IMR-90 (cell line): Measurements from ENCODE around the gene CCDC40. TPM values are rescaled to one million over a fixed set of nuclear protein-coding genes. Genes with fewer than 3 reads are reported as not detected.

Experiments used
- ATAC-seq: fragments of 200-7000 bp; cut with Tn5 transposase; 2 replicates; pipeline ENCODE4 v1.9.1; 2020; ENCODE audit warnings: low read depth, mild to moderate bottlenecking, moderate library complexity
- BruUV-seq: library from RNA; stranded (reverse); fragments of 400-500 nt; replicated peaks from 2 replicates; lab custom pipeline; 2021; lab: Mats Ljungman, UMichigan
- CTCF ChIA-PET: fragments of 300-600 bp; formaldehyde crosslinking; extraction: SDS; loops from one replicate; lab custom pipeline; 2021; ENCODE audit warnings: antibody characterized with exemption; lab: Yijun Ruan, JAX
- POLR2A ChIA-PET: fragments of 300-600 bp; sonication (Branson Sonifier 250); formaldehyde crosslinking; loops from one replicate; lab custom pipeline; 2022; ENCODE audit warnings: antibody characterized with exemption; ENCODE audit not compliant: unreplicated experiment; lab: Charles Lee
- DNase-seq: peaks from one replicate; pipeline ENCODE4 v3.0.0; 2013
- H2AFZ ChIP-seq: replicated peaks from 2 replicates; pipeline ENCODE3; 2013; ENCODE audit warnings: low read length, mild to moderate bottlenecking; ENCODE audit not compliant: poor library complexity
- H2AK5ac ChIP-seq: 2 replicates; pipeline ENCODE4 v1.6.1; 2013; ENCODE audit warnings: low read depth, low read length, inconsistent platforms
- H2AK9ac ChIP-seq: replicated peaks from 2 replicates; pipeline ENCODE3; 2013; ENCODE audit warnings: mild to moderate bottlenecking, low read depth, low read length, moderate library complexity; ENCODE audit not compliant: poor library complexity
- H2BK120ac ChIP-seq: 2 replicates; pipeline ENCODE4 v1.6.1; 2013; ENCODE audit warnings: low read depth, low read length, inconsistent platforms
- H2BK15ac ChIP-seq: 3 replicates; pipeline ENCODE4 v1.6.1; 2013; ENCODE audit warnings: low read depth, low read length, inconsistent platforms
- H2BK20ac ChIP-seq: 2 replicates; pipeline ENCODE4 v1.6.1; 2013; ENCODE audit warnings: low read depth, mild to moderate bottlenecking, inconsistent platforms, low read length, moderate library complexity
- H2BK5ac ChIP-seq: 2 replicates; pipeline ENCODE4 v1.6.1; 2013; ENCODE audit warnings: mild to moderate bottlenecking, low read depth, low read length, inconsistent platforms; ENCODE audit not compliant: poor library complexity, severe bottlenecking
- H3K14ac ChIP-seq: replicated peaks from 2 replicates; pipeline ENCODE4 v1.6.1; 2013; ENCODE audit warnings: low read depth, low read length, inconsistent platforms
- H3K18ac ChIP-seq: 2 replicates; pipeline ENCODE4 v1.6.1; 2013; ENCODE audit warnings: low read depth, low read length, control low read depth
- H3K23ac ChIP-seq: 2 replicates; pipeline ENCODE4 v1.6.1; 2013; ENCODE audit warnings: low read depth, low read length, inconsistent platforms
- H3K27ac ChIP-seq: 2 replicates; pipeline ENCODE4 v1.5.1; 2013; ENCODE audit warnings: mild to moderate bottlenecking, control low read depth, low read length; ENCODE audit not compliant: insufficient read depth
- H3K27me3 ChIP-seq: 2 replicates; pipeline ENCODE4 v1.6.1; 2013; ENCODE audit warnings: low read length; ENCODE audit not compliant: control insufficient read depth, insufficient read depth
- H3K36me3 ChIP-seq: 2 replicates; pipeline ENCODE4 v1.6.1; 2013; ENCODE audit warnings: low read length, mixed read lengths; ENCODE audit not compliant: control insufficient read depth, insufficient read depth
- H3K4ac ChIP-seq: 2 replicates; pipeline ENCODE4 v1.6.1; 2013; ENCODE audit warnings: low read depth, low read length, inconsistent platforms
- H3K4me1 ChIP-seq: 2 replicates; pipeline ENCODE4 v1.6.1; 2013; ENCODE audit warnings: low read length, mixed read lengths; ENCODE audit not compliant: control insufficient read depth, insufficient read depth
- H3K4me2 ChIP-seq: 2 replicates; pipeline ENCODE4 v1.6.1; 2013; ENCODE audit warnings: low read depth, mild to moderate bottlenecking, control low read depth, low read length, moderate library complexity
- H3K4me3 ChIP-seq: 2 replicates; pipeline ENCODE4 v1.5.1; 2013; ENCODE audit warnings: low read depth, mild to moderate bottlenecking, control low read depth, low read length, moderate library complexity; ENCODE audit not compliant: insufficient read depth
- H3K56ac ChIP-seq: 2 replicates; pipeline ENCODE4 v1.6.1; 2013; ENCODE audit warnings: low read length, inconsistent platforms; ENCODE audit not compliant: insufficient read depth; ENCODE audit errors: extremely low read depth
- H3K79me1 ChIP-seq, 2 experiments: 2 replicates each; pipeline ENCODE4 v1.6.1; 2013; ENCODE audit warnings: low read length in 2 of 2, inconsistent platforms in 1 of 2, low read depth in 1 of 2
- H3K9ac ChIP-seq: 2 replicates; pipeline ENCODE4 v1.6.1; 2013; ENCODE audit warnings: low read depth, low read length, control low read depth
- H3K9me1 ChIP-seq: 2 replicates; pipeline ENCODE4 v1.6.1; 2013; ENCODE audit warnings: low read length, inconsistent platforms; ENCODE audit not compliant: insufficient read depth
- H3K9me3 ChIP-seq: 2 replicates; pipeline ENCODE4 v1.6.1; 2013; ENCODE audit warnings: low read length; ENCODE audit not compliant: control insufficient read depth, insufficient read depth
- H4K20me1 ChIP-seq: 2 replicates; pipeline ENCODE4 v1.6.1; 2013; ENCODE audit warnings: low read length, inconsistent platforms; ENCODE audit not compliant: insufficient read depth
- H4K5ac ChIP-seq: 2 replicates; pipeline ENCODE4 v1.6.1; 2013; ENCODE audit warnings: mild to moderate bottlenecking, low read depth, low read length, control low read depth
- H4K8ac ChIP-seq, 2 experiments: 2 replicates each; pipeline ENCODE4 v1.6.1; 2013; ENCODE audit warnings: low read depth in 2 of 2, low read length in 2 of 2, control low read depth in 1 of 2, inconsistent platforms in 1 of 2
- H4K91ac ChIP-seq: 2 replicates; pipeline ENCODE4 v1.6.1; 2013; ENCODE audit warnings: low read depth, low read length, inconsistent platforms; ENCODE audit not compliant: insufficient read depth
- BHLHE40 ChIP-seq: fragments of 150-350 bp; IDR thresholded peaks from 2 replicates; pipeline ENCODE4 v1.6.1; 2016; ENCODE audit warnings: mild to moderate bottlenecking, low read depth, low read length
- CEBPB ChIP-seq: IDR thresholded peaks from 2 replicates; pipeline ENCODE4 v1.6.1; 2012; ENCODE audit warnings: low read depth, low read length, improper control_type of control experiment
- CHD1 ChIP-seq: IDR thresholded peaks from 2 replicates; pipeline ENCODE4 v1.6.1; 2012; ENCODE audit warnings: low read depth, low read length, improper control_type of control experiment
- CTCF ChIP-seq: conservative IDR thresholded peaks from 2 replicates; pipeline ENCODE4 v1.5.1; 2012; ENCODE audit warnings: mild to moderate bottlenecking, low read depth, low read length, improper control_type of control experiment
- ELK1 ChIP-seq: fragments of 150-350 bp; IDR thresholded peaks from 2 replicates; pipeline ENCODE4 v1.6.1; 2016; ENCODE audit warnings: low read depth, mild to moderate bottlenecking, low read length, moderate library complexity, borderline replicate concordance
- FOS ChIP-seq: fragments of 150-350 bp; IDR thresholded peaks from 2 replicates; pipeline ENCODE4 v1.6.1; 2016; ENCODE audit warnings: low read depth, low read length
- MAFK ChIP-seq: IDR thresholded peaks from 2 replicates; pipeline ENCODE4 v1.6.1; 2012; ENCODE audit warnings: low read depth, low read length, improper control_type of control experiment
- MAZ ChIP-seq: IDR thresholded peaks from 2 replicates; pipeline ENCODE4 v1.6.1; 2012; ENCODE audit warnings: low read depth, mild to moderate bottlenecking, low read length, improper control_type of control experiment, moderate library complexity, borderline replicate concordance
- MXI1 ChIP-seq: IDR thresholded peaks from 2 replicates; pipeline ENCODE4 v1.6.1; 2012; ENCODE audit warnings: low read depth, mild to moderate bottlenecking, low read length, moderate library complexity, borderline replicate concordance
- NFE2L2 ChIP-seq: fragments of 150-350 bp; IDR thresholded peaks from 2 replicates; pipeline ENCODE4 v1.6.1; 2016; ENCODE audit warnings: low read depth, mild to moderate bottlenecking, low read length
- POLR2A ChIP-seq: IDR thresholded peaks from 2 replicates; pipeline ENCODE4 v1.6.1; 2012; ENCODE audit warnings: mild to moderate bottlenecking, low read depth, low read length
- RAD21 ChIP-seq: IDR thresholded peaks from 2 replicates; pipeline ENCODE4 v1.6.1; 2012; ENCODE audit warnings: low read length, improper control_type of control experiment
- RCOR1 ChIP-seq: IDR thresholded peaks from 2 replicates; pipeline ENCODE4 v1.6.1; 2012; ENCODE audit warnings: mild to moderate bottlenecking, low read length, improper control_type of control experiment; ENCODE audit not compliant: insufficient replicate concordance
- RFX5 ChIP-seq: IDR thresholded peaks from 2 replicates; pipeline ENCODE4 v1.8.0; 2012; ENCODE audit warnings: low read depth, mild to moderate bottlenecking, low read length, moderate library complexity
- SMC3 ChIP-seq: fragments of 150-350 bp; IDR thresholded peaks from 2 replicates; pipeline ENCODE4 v1.6.1; 2016; ENCODE audit warnings: low read depth, mild to moderate bottlenecking, antibody characterized with exemption, low read length, moderate library complexity
- USF2 ChIP-seq: fragments of 150-350 bp; IDR thresholded peaks from 2 replicates; pipeline ENCODE4 v1.6.1; 2017; ENCODE audit warnings: mild to moderate bottlenecking, antibody characterized with exemption, low read length, low read depth
- WGBS, 2 experiments: methylation state at CpG; one replicate each; pipeline versions ENCODE4 v1.1.5 to v1.1.7; 2013; ENCODE audit warnings: missing lambda C conversion rate in 2 of 2; ENCODE audit not compliant: insufficient read length in 1 of 2; ENCODE audit errors: extremely low coverage in 2 of 2; 5-methylcytosine and 5-hydroxymethylcytosine counted together
- dilution Hi-C: fragments of 300-500 bp; cut with HindIII; formaldehyde crosslinking; loops from one replicate; pipeline ENCODE4 v1.14.3; 2018; ENCODE audit warnings: low sequenced_read_pairs; ENCODE audit not compliant: unreplicated experiment
- in situ Hi-C: fragments of 300-500 bp; cut with MboI; formaldehyde crosslinking; loops from 3 replicates; pipeline ENCODE4 v1.14.3; 2019; ENCODE audit warnings: low sequenced_read_pairs, inconsistent platforms, mixed read lengths
- intact Hi-C: fragments of 100-400 bp; cut with micrococcal nuclease; formaldehyde crosslinking; loops from 2 replicates; pipeline ENCODE4 v1.10.0; 2022
- polyA plus RNA-seq, 3 experiments: library from polyadenylated mRNA; depleted of rRNA; stranded (reverse); fragments of >200 nt; gene quantifications; 2 replicates each; pipeline ENCODE4 v1.2.3, GENCODE V29; 2012; ENCODE audit warnings: low replicate concordance in 1 of 3
- total RNA-seq: library from RNA; depleted of rRNA; stranded (reverse); fragments of >200 nt; gene quantifications from 2 replicates; pipeline ENCODE4 v1.2.3, GENCODE V29; 2012

CCDC40 gene
- total and polyA plus RNA-seq, 2 of the 4 experiments (the other 2 are of a cell fraction) = 0.90 to 4.7 TPM

GRCh38 chr17:80106176-80106575 lies 69.7 kb downstream of the CCDC40 start:
- 0% methylated on average over 1 of the region's 10 CpGs; no CpG with 5 or more reads in 1 of the 2 experiments for WGBS, 2 experiments
- Histone ChIP-seq H3K56ac (no peak overlapping the region), H3K4me2 (no peak overlapping the region), H4K20me1 (no peaks in the 10 kb centered on the region), H4K91ac (no peak overlapping the region), H3K9me3 (no peaks in the 10 kb centered on the region), H2BK5ac (no peak overlapping the region), H3K79me1 (peaks cover 0 to 14% of the 10 kb centered on the region in 2 experiments; a peak in 3 of 4 replicates), H3K23ac (no peak overlapping the region), H2AK9ac (no peak overlapping the region), H3K4me1 (peaks cover 6% of the 10 kb centered on the region), H2BK15ac (no peak overlapping the region), H4K5ac (no peak overlapping the region), H2AFZ (no peak overlapping the region), H3K9me1 (peaks cover 5% of the 10 kb centered on the region; the same call in 1 of the 2 replicates), H2BK20ac (no peak overlapping the region), H3K4ac (no peak overlapping the region), H2AK5ac (no peak overlapping the region), H2BK120ac (no peak overlapping the region), H3K4me3 (no peak overlapping the region), H3K27ac (no peak overlapping the region), H3K36me3 (peaks cover 3% of the 10 kb centered on the region; the same call in 1 of the 2 replicates), H3K27me3 (no peaks in the 10 kb centered on the region), H3K9ac (no peak overlapping the region), H3K14ac (no peak overlapping the region), H4K8ac (no peak overlapping the region), H3K18ac (no peak overlapping the region)
- ChIA-PET POLR2A (no interaction called here), CTCF (no interaction called here)
- BruUV-seq = no TSS peak
- in situ Hi-C loops = no loop called here
- intact Hi-C loops = no loop called here
- dilution Hi-C loops = no loop called here
- DNase-seq (no peak), ATAC-seq (no peak)
- no peak for TF ChIP-seq MAZ
- no peak for TF ChIP-seq MAFK
- TF ChIP-seq RAD21 = no peak
- no peak for TF ChIP-seq CTCF
- TF ChIP-seq MXI1 = no peak
- TF ChIP-seq CEBPB = no peak
- no peak for TF ChIP-seq FOS
- no peak for TF ChIP-seq POLR2A
- no peak for TF ChIP-seq NFE2L2
- TF ChIP-seq RFX5 = no peak
- no peak for TF ChIP-seq CHD1
- TF ChIP-seq BHLHE40 = no peak
- no peak for TF ChIP-seq RCOR1
- no peak for TF ChIP-seq USF2
- no peak for TF ChIP-seq ELK1
- TF ChIP-seq SMC3 = no peak
